MM.1S (cell line): Measurements from ENCODE around the gene XPO1.
"Not testable (repeated sequence)": the region's sequence is repeated elsewhere in the genome, so short reads cannot be mapped to it uniquely, and the experiment has no call there.

ENCODE experiments used
- DNase-seq: peaks from one replicate; pipeline ENCODE4 v3.0.0-alpha.2; 2015
- H2AFZ ChIP-seq: fragments of 300-600 bp; sonication (generic); 2 replicates; pipeline ENCODE4 v1.6.0; 2016; ENCODE audit warnings: antibody characterized with exemption, low read length
- H3F3A ChIP-seq: fragments of 300-600 bp; sonication (generic); 2 replicates; pipeline ENCODE4 v1.6.1; 2016; ENCODE audit warnings: mild to moderate bottlenecking, antibody characterized with exemption, low read length, moderate library complexity, mixed read lengths; ENCODE audit not compliant: insufficient read depth
- H3K27ac ChIP-seq: fragments of 300-600 bp; sonication (generic); 2 replicates; pipeline ENCODE4 v1.5.1; 2016; ENCODE audit warnings: mild to moderate bottlenecking, low read length
- H3K27me3 ChIP-seq: fragments of 300-600 bp; sonication (generic); replicated peaks from 2 replicates; pipeline ENCODE4 v1.6.0; 2016; ENCODE audit warnings: low read length; ENCODE audit not compliant: insufficient read depth
- H3K36me3 ChIP-seq: fragments of 300-600 bp; sonication (generic); replicated peaks from 2 replicates; pipeline ENCODE4 v1.6.1; 2016; ENCODE audit warnings: mild to moderate bottlenecking, low read length, mixed read lengths; ENCODE audit not compliant: insufficient read depth
- H3K4me1 ChIP-seq: fragments of 300-600 bp; sonication (generic); 2 replicates; pipeline ENCODE4 v1.6.1; 2016; ENCODE audit warnings: low read length, mixed read lengths
- H3K4me2 ChIP-seq: fragments of 300-600 bp; sonication (generic); 2 replicates; pipeline ENCODE4 v1.6.0; 2016; ENCODE audit warnings: low read depth, low read length
- H3K4me3 ChIP-seq: fragments of 300-600 bp; sonication (generic); 2 replicates; pipeline ENCODE4 v1.5.1; 2016; ENCODE audit warnings: low read length, mixed read lengths
- H3K79me2 ChIP-seq: fragments of 300-600 bp; sonication (generic); 2 replicates; pipeline ENCODE4 v1.6.1; 2016; ENCODE audit warnings: mixed run types, low read length, mixed read lengths
- H3K9ac ChIP-seq: fragments of 300-600 bp; sonication (generic); 2 replicates; pipeline ENCODE4 v1.6.1; 2016; ENCODE audit warnings: low read length, mixed read lengths
- H3K9me2 ChIP-seq: fragments of 300-600 bp; sonication (generic); replicated peaks from 2 replicates; pipeline ENCODE4 v1.6.1; 2016; ENCODE audit warnings: mild to moderate bottlenecking, low read length, mixed read lengths; ENCODE audit not compliant: insufficient read depth
- H3K9me3 ChIP-seq: fragments of 300-600 bp; sonication (generic); replicated peaks from 2 replicates; pipeline ENCODE4 v1.6.1; 2016; ENCODE audit warnings: mild to moderate bottlenecking, low read length, mixed read lengths; ENCODE audit not compliant: insufficient read depth
- H4K20me1 ChIP-seq: fragments of 300-600 bp; sonication (generic); 2 replicates; pipeline ENCODE4 v1.6.1; 2016; ENCODE audit warnings: mild to moderate bottlenecking, low read length, moderate library complexity, mixed read lengths; ENCODE audit not compliant: insufficient read depth
- CTCF ChIP-seq: fragments of 300-600 bp; sonication (generic); IDR thresholded peaks from 2 replicates; pipeline ENCODE4 v1.5.1; 2016; ENCODE audit warnings: antibody characterized with exemption, low read length, mixed read lengths
- EZH2 ChIP-seq: fragments of 300-600 bp; sonication (generic); optimal IDR thresholded peaks from 2 replicates; pipeline ENCODE3; 2017; ENCODE audit warnings: low read depth, mild to moderate bottlenecking, antibody characterized with exemption, low read length, mixed read lengths
- EZH2phosphoT487 ChIP-seq: fragments of 300-600 bp; sonication (generic); IDR thresholded peaks from 2 replicates; pipeline ENCODE4 v1.6.1; 2018; ENCODE audit warnings: antibody characterized with exemption, low read length

The XPO1 gene

GRCh38 chr2:61538200-61538919 is at the start of gene XPO1:
Gene XPO1 (minus strand): TSS chr2:61538356. CDS start chr2:61533897, 4,459 bp downstream.
- Histone ChIP-seq H3K9me3 (no peaks in the 10 kb centered on the region), H4K20me1 (peaks cover 29% of the 10 kb centered on the region), H3K27me3 (no peaks in the 10 kb centered on the region), H3K4me2 (peak within 1 kb of the TSS; percentile 83), H3F3A (peaks cover 26% of the 10 kb centered on the region), H2AFZ (peak within 1 kb of the TSS; percentile 75), H3K79me2 (peaks cover 46% of the 10 kb centered on the region), H3K36me3 (no peaks in the 10 kb centered on the region), H3K27ac (peak within 1 kb of the TSS; percentile 90), H3K4me1 (peaks cover 13% of the 10 kb centered on the region), H3K4me3 (peak within 1 kb of the TSS; percentile 87), H3K9ac (peak within 1 kb of the TSS; percentile 99), H3K9me2 (no peaks in the 10 kb centered on the region)
- TF ChIP-seq EZH2phosphoT487 (no peak), CTCF (no peak), EZH2 (no peak)
- DNase-seq: peak; percentile 99

DNA sequence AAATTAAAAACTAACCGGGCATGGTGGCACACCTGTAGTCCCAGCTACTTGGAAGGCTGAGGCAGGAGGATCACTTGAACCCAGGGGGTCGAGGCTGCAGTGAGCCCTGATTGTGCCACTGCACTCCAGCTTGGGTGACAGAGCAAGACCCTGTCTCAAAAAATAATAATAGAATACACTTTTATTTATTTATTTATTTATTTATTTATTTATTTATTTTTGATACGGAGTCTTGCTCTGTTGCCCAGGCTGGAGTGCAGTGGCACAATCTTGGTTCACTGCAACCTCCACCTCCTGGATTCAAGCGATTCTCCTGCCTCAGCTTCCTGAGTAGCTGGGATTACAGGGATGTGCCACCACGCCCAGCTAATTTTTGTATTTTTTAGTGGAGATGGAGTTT is 48.8 kb upstream of the XPO1 start:
- not testable (repeated sequence) for H3K9me2 ChIP-seq, H4K20me1 ChIP-seq, H3F3A ChIP-seq, DNase-seq, H3K27ac ChIP-seq, H3K27me3 ChIP-seq, H3K4me1 ChIP-seq, H2AFZ ChIP-seq, H3K9ac ChIP-seq, H3K4me3 ChIP-seq, H3K4me2 ChIP-seq, H3K36me3 ChIP-seq, H3K79me2 ChIP-seq, H3K9me3 ChIP-seq

DNA sequence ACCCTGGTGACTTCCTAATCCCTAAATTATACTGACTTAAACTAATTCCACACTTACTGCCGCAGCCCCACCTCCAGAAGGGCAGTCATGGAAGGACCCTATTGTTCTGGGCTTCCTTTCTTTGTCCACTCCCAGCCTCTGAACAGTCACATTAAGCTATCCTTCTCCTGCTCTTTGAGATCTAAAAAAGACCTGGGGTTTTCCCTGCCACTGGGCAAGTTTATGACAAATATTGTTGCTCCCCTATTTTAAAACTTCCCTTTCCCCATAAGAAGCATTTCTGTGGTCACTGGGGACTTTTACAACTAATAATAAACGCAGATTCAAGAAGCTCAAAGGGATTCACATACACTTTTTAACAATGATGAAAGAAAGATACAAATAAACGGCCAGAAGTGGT is 47.2 kb upstream of the XPO1 start:
- Histone ChIP-seq H3K9me2 (no peaks in the 10 kb centered on the region), H3K79me2 (no peaks in the 10 kb centered on the region), H3F3A (no peaks in the 10 kb centered on the region), H3K9me3 (no peaks in the 10 kb centered on the region), H3K9ac (no peak overlapping the region), H3K4me3 (no peak overlapping the region), H3K27me3 (no peaks in the 10 kb centered on the region), H3K36me3 (no peaks in the 10 kb centered on the region), H3K4me1 (peaks cover 6% of the 10 kb centered on the region; the same call in 1 of the 2 replicates), H3K4me2 (peak overlapping the region; percentile 39; the same call in 1 of the 2 replicates), H3K27ac (no peak overlapping the region), H4K20me1 (no peaks in the 10 kb centered on the region), H2AFZ (peak overlapping the region; percentile 33; the same call in 1 of the 2 replicates)
- DNase-seq: peak; percentile 22
- TF ChIP-seq EZH2 (no peak), EZH2phosphoT487 (no peak), CTCF (no peak)

- H3K27ac ChIP-seq, H3F3A ChIP-seq, DNase-seq, H2AFZ ChIP-seq, H3K79me2 ChIP-seq, H4K20me1 ChIP-seq, H3K4me2 ChIP-seq, H3K9me2 ChIP-seq, H3K9ac ChIP-seq, H3K4me1 ChIP-seq, H3K4me3 ChIP-seq, H3K27me3 ChIP-seq, H3K36me3 ChIP-seq, H3K9me3 ChIP-seq: not testable (repeated sequence)
Measured at GRCh38 chr2:61584368-61584767, 46.2 kb upstream of the XPO1 start.
